ENCODE results near the gene CCDC192.

Gene CCDC192

GRCh38 chr5:127830157-127830556 lies 127.0 kb downstream of the CCDC192 start:
- Histone ChIP-seq H3K9me3 (ENCODE audit: control insufficient read depth, insufficient read depth, low read length) (no peaks in the 10 kb centered on the region), H3K27ac (ENCODE audit: low read length) (no peak overlapping the region), H3K36me3 (ENCODE audit: control insufficient read depth, insufficient read depth, low read length) (no peaks in the 10 kb centered on the region), H3K4me1 (ENCODE audit: control insufficient read depth, insufficient read depth, low read length) (no peaks in the 10 kb centered on the region), H3K4me3 (ENCODE audit: low read length) (no peak overlapping the region), H3K27me3 (ENCODE audit: control insufficient read depth, insufficient read depth, low read length) (no peaks in the 10 kb centered on the region)
- DNase-seq (ENCODE audit: low read depth, low spot score): no peak
- no CpG with 5 or more reads among the region's 3 CpGs for WGBS (ENCODE audit: insufficient coverage, insufficient read length)

- no peaks in the 10 kb centered on the region for H3K4me1 ChIP-seq (ENCODE audit: control insufficient read depth, insufficient read depth, low read length)
- DNase-seq (ENCODE audit: low read depth, low spot score): no peak
- WGBS (ENCODE audit: insufficient coverage, insufficient read length): 100% methylated on average over 1 of the region's 5 CpGs
- H3K9me3 ChIP-seq (ENCODE audit: control insufficient read depth, insufficient read depth, low read length): no peaks in the 10 kb centered on the region
- no peak overlapping the region for H3K27ac ChIP-seq (ENCODE audit: low read length)
- H3K36me3 ChIP-seq (ENCODE audit: control insufficient read depth, insufficient read depth, low read length): no peaks in the 10 kb centered on the region
- H3K27me3 ChIP-seq (ENCODE audit: control insufficient read depth, insufficient read depth, low read length): no peaks in the 10 kb centered on the region
- H3K4me3 ChIP-seq (ENCODE audit: low read length): no peak overlapping the region
These were observed 127.8 kb downstream of the CCDC192 start for GRCh38 chr5:127830829-127831598.

- Histone ChIP-seq H3K27me3 (ENCODE audit: control insufficient read depth, insufficient read depth, low read length) (no peaks in the 10 kb centered on the region), H3K4me3 (ENCODE audit: low read length) (no peak overlapping the region), H3K4me1 (ENCODE audit: control insufficient read depth, insufficient read depth, low read length) (no peaks in the 10 kb centered on the region), H3K9me3 (ENCODE audit: control insufficient read depth, insufficient read depth, low read length) (no peaks in the 10 kb centered on the region), H3K36me3 (ENCODE audit: control insufficient read depth, insufficient read depth, low read length) (no peaks in the 10 kb centered on the region), H3K27ac (ENCODE audit: low read length) (no peak overlapping the region)
- no peak for DNase-seq (ENCODE audit: low read depth, low spot score)
- no CpG with 5 or more reads among the region's 5 CpGs for WGBS (ENCODE audit: insufficient coverage, insufficient read length)
These were observed 128.9 kb downstream of the CCDC192 start for GRCh38 chr5:127832067-127832466.

- Histone ChIP-seq H3K4me1 (ENCODE audit: control insufficient read depth, insufficient read depth, low read length) (peaks cover 2% of the 10 kb centered on the region; the same call in 1 of the 2 replicates), H3K27me3 (ENCODE audit: control insufficient read depth, insufficient read depth, low read length) (no peaks in the 10 kb centered on the region), H3K9me3 (ENCODE audit: control insufficient read depth, insufficient read depth, low read length) (no peaks in the 10 kb centered on the region), H3K36me3 (ENCODE audit: control insufficient read depth, insufficient read depth, low read length) (no peaks in the 10 kb centered on the region), H3K27ac (ENCODE audit: low read length) (no peak overlapping the region), H3K4me3 (ENCODE audit: low read length) (no peak overlapping the region)
- no CpG with 5 or more reads among the region's 2 CpGs for WGBS (ENCODE audit: insufficient coverage, insufficient read length)
- no peak for DNase-seq (ENCODE audit: low read depth, low spot score)
These were observed 130.9 kb downstream of the CCDC192 start for GRCh38 chr5:127834094-127834531.

GRCh38 chr5:127834554-127834953 lies 131.4 kb downstream of the CCDC192 start:
- H3K27ac ChIP-seq (ENCODE audit: low read length): no peak overlapping the region
- no peak overlapping the region for H3K4me3 ChIP-seq (ENCODE audit: low read length)
- no peaks in the 10 kb centered on the region for H3K9me3 ChIP-seq (ENCODE audit: control insufficient read depth, insufficient read depth, low read length)
- no peak for DNase-seq (ENCODE audit: low read depth, low spot score)
- no peaks in the 10 kb centered on the region for H3K36me3 ChIP-seq (ENCODE audit: control insufficient read depth, insufficient read depth, low read length)
- no peaks in the 10 kb centered on the region for H3K27me3 ChIP-seq (ENCODE audit: control insufficient read depth, insufficient read depth, low read length)
- WGBS (ENCODE audit: insufficient coverage, insufficient read length): no CpG with 5 or more reads among the region's 5 CpGs
- peaks cover 2% of the 10 kb centered on the region; the same call in 1 of the 2 replicates for H3K4me1 ChIP-seq (ENCODE audit: control insufficient read depth, insufficient read depth, low read length)

GRCh38 chr5:127838661-127839060 lies 135.5 kb downstream of the CCDC192 start:
- no peaks in the 10 kb centered on the region for H3K9me3 ChIP-seq (ENCODE audit: control insufficient read depth, insufficient read depth, low read length)
- H3K4me3 ChIP-seq (ENCODE audit: low read length): no peak overlapping the region
- no peaks in the 10 kb centered on the region for H3K27me3 ChIP-seq (ENCODE audit: control insufficient read depth, insufficient read depth, low read length)
- DNase-seq (ENCODE audit: low read depth, low spot score): no peak
- no CpG with 5 or more reads among the region's 3 CpGs for WGBS (ENCODE audit: insufficient coverage, insufficient read length)
- H3K27ac ChIP-seq (ENCODE audit: low read length): no peak overlapping the region
- peaks cover 2% of the 10 kb centered on the region; the same call in 1 of the 2 replicates for H3K4me1 ChIP-seq (ENCODE audit: control insufficient read depth, insufficient read depth, low read length)
- no peaks in the 10 kb centered on the region for H3K36me3 ChIP-seq (ENCODE audit: control insufficient read depth, insufficient read depth, low read length)

GRCh38 chr5:127839072-127839471 lies 135.9 kb downstream of the CCDC192 start:
- Histone ChIP-seq H3K4me3 (ENCODE audit: low read length) (no peak overlapping the region), H3K27ac (ENCODE audit: low read length) (no peak overlapping the region), H3K27me3 (ENCODE audit: control insufficient read depth, insufficient read depth, low read length) (no peaks in the 10 kb centered on the region), H3K4me1 (ENCODE audit: control insufficient read depth, insufficient read depth, low read length) (peaks cover 2% of the 10 kb centered on the region; the same call in 1 of the 2 replicates), H3K36me3 (ENCODE audit: control insufficient read depth, insufficient read depth, low read length) (no peaks in the 10 kb centered on the region), H3K9me3 (ENCODE audit: control insufficient read depth, insufficient read depth, low read length) (no peaks in the 10 kb centered on the region)
- no peak for DNase-seq (ENCODE audit: low read depth, low spot score)

- Histone ChIP-seq H3K27me3 (ENCODE audit: control insufficient read depth, insufficient read depth, low read length) (no peaks in the 10 kb centered on the region), H3K36me3 (ENCODE audit: control insufficient read depth, insufficient read depth, low read length) (no peaks in the 10 kb centered on the region), H3K27ac (ENCODE audit: low read length) (no peak overlapping the region), H3K9me3 (ENCODE audit: control insufficient read depth, insufficient read depth, low read length) (no peaks in the 10 kb centered on the region), H3K4me1 (ENCODE audit: control insufficient read depth, insufficient read depth, low read length) (peaks cover 2% of the 10 kb centered on the region; the same call in 1 of the 2 replicates), H3K4me3 (ENCODE audit: low read length) (no peak overlapping the region)
- no peak for DNase-seq (ENCODE audit: low read depth, low spot score)
- WGBS (ENCODE audit: insufficient coverage, insufficient read length): no CpG with 5 or more reads among the region's 2 CpGs
These were observed 136.5 kb downstream of the CCDC192 start for GRCh38 chr5:127839496-127840197.

GRCh38 chr5:127840198-127840524 lies 137.0 kb downstream of the CCDC192 start:
- Histone ChIP-seq H3K27me3 (ENCODE audit: control insufficient read depth, insufficient read depth, low read length) (no peaks in the 10 kb centered on the region), H3K4me1 (ENCODE audit: control insufficient read depth, insufficient read depth, low read length) (peaks cover 2% of the 10 kb centered on the region; the same call in 1 of the 2 replicates), H3K9me3 (ENCODE audit: control insufficient read depth, insufficient read depth, low read length) (no peaks in the 10 kb centered on the region), H3K4me3 (ENCODE audit: low read length) (no peak overlapping the region), H3K27ac (ENCODE audit: low read length) (no peak overlapping the region), H3K36me3 (ENCODE audit: control insufficient read depth, insufficient read depth, low read length) (no peaks in the 10 kb centered on the region)
- WGBS (ENCODE audit: insufficient coverage, insufficient read length): no CpG with 5 or more reads among the region's 1 CpG
- DNase-seq (ENCODE audit: low read depth, low spot score): no peak

- peaks cover 2% of the 10 kb centered on the region; the same call in 1 of the 2 replicates for H3K4me1 ChIP-seq (ENCODE audit: control insufficient read depth, insufficient read depth, low read length)
- H3K4me3 ChIP-seq (ENCODE audit: low read length): no peak overlapping the region
- no peaks in the 10 kb centered on the region for H3K36me3 ChIP-seq (ENCODE audit: control insufficient read depth, insufficient read depth, low read length)
- H3K9me3 ChIP-seq (ENCODE audit: control insufficient read depth, insufficient read depth, low read length): no peaks in the 10 kb centered on the region
- no peaks in the 10 kb centered on the region for H3K27me3 ChIP-seq (ENCODE audit: control insufficient read depth, insufficient read depth, low read length)
- DNase-seq (ENCODE audit: low read depth, low spot score): no peak
- no peak overlapping the region for H3K27ac ChIP-seq (ENCODE audit: low read length)
These were observed 137.6 kb downstream of the CCDC192 start for GRCh38 chr5:127840809-127841208.

Data from iPS DF 6.9 (cell line).